K562 (cell line): ENCODE data around the gene NCOA1. TPM values are rescaled to one million over a fixed set of nuclear protein-coding genes. Genes with fewer than 3 reads are reported as not detected.

ENCODE experiments used
- ATAC-seq: fragments of 200-7000 bp; cut with Tn5 transposase; 3 replicates; pipeline ENCODE4 v1.9.1; 2020; ENCODE audit warnings: moderate library complexity
- BruUV-seq: library from RNA; stranded (reverse); fragments of 400-500 nt; replicated peaks from 2 replicates; lab custom pipeline; 2021; lab: Mats Ljungman, UMichigan
- CTCF ChIA-PET: fragments of 300-600 bp; formaldehyde crosslinking; extraction: SDS; loops from one replicate; lab custom pipeline; 2021; ENCODE audit warnings: low intra/inter-chr PET ratio; lab: Yijun Ruan, JAX
- POLR2A ChIA-PET: fragments of 300-600, 350-650 bp; sonication (Branson Sonifier 250); formaldehyde crosslinking; extraction: SDS; loops from one replicate; lab custom pipeline; 2021; ENCODE audit warnings: antibody characterized with exemption, inconsistent platforms; lab: Yijun Ruan, JAX
- DNase-seq, 4 experiments: peaks; one replicate each; pipeline versions ENCODE4 v3.0.0 to v3.0.0-alpha.2; 2011 to 2018; ENCODE audit warnings: low spot score in 3 of 4, mixed read lengths in 3 of 4; ENCODE audit errors: extremely low read depth in 1 of 4
- FAIRE-seq: peaks from 2 replicates; lab custom pipeline; 2011; peaks lifted over from hg19 to GRCh38; lab: Jason Lieb, UNC
- H2AFZ ChIP-seq: 2 replicates; pipeline ENCODE4 v1.6.0; 2011; ENCODE audit warnings: low read depth, low read length, control low read depth, inconsistent platforms
- H3K27ac ChIP-seq: fragments of 200-600 bp; 3 replicates; pipeline ENCODE4 v1.8.0; 2011; ENCODE audit warnings: low read depth, mild to moderate bottlenecking, control low read depth, inconsistent platforms, low read length, moderate library complexity, mixed read lengths; ENCODE audit errors: extremely low read depth
- H3K27me3 ChIP-seq, 2 experiments: fragments of 300-600 bp in 1 of 2; 2 replicates in 1 of 2; 3 replicates in 1 of 2; pipeline versions ENCODE4 v1.6.0 to v1.8.0; 2011; ENCODE audit warnings: inconsistent platforms in 2 of 2, low read length in 2 of 2, mild to moderate bottlenecking in 1 of 2, mixed read lengths in 1 of 2, moderate library complexity in 1 of 2; ENCODE audit not compliant: control insufficient read depth in 2 of 2, insufficient read depth in 2 of 2
- H3K36me3 ChIP-seq: fragments of 300-600 bp; 3 replicates; pipeline ENCODE4 v1.8.0; 2011; ENCODE audit warnings: mild to moderate bottlenecking, low read length, inconsistent platforms; ENCODE audit not compliant: control insufficient read depth, insufficient read depth
- H3K4me1 ChIP-seq, 2 experiments: fragments of 200-600 bp in 1 of 2; replicated peaks in 1 of 2; 2 replicates in 1 of 2; 3 replicates in 1 of 2; pipeline versions ENCODE4 v1.5.1 to v1.8.0; 2011; ENCODE audit warnings: inconsistent platforms in 2 of 2, low read length in 2 of 2, mild to moderate bottlenecking in 1 of 2, mixed read lengths in 1 of 2, moderate library complexity in 1 of 2; ENCODE audit not compliant: control insufficient read depth in 2 of 2, insufficient read depth in 2 of 2
- H3K4me2 ChIP-seq: 2 replicates; pipeline ENCODE4 v1.6.1; 2011; ENCODE audit warnings: low read length, control low read depth, inconsistent platforms, mixed read lengths; ENCODE audit not compliant: insufficient read depth
- H3K4me3 ChIP-seq: fragments of 200-600 bp; sonication (generic), shearing (Covaris generic); 2 replicates; pipeline ENCODE4 v1.5.1; 2016; ENCODE audit warnings: control low read depth, inconsistent platforms
- H3K79me2 ChIP-seq: fragments of 200-600 bp; 3 replicates; pipeline ENCODE4 v1.8.0; 2011; ENCODE audit warnings: low read length, inconsistent platforms; ENCODE audit not compliant: control insufficient read depth, insufficient read depth
- H3K9ac ChIP-seq, 2 experiments: 2 replicates each; pipeline versions ENCODE4 v1.6.0 to v1.6.1; 2011; ENCODE audit warnings: low read depth in 2 of 2, low read length in 2 of 2, control low read depth in 1 of 2, inconsistent platforms in 1 of 2, mild to moderate bottlenecking in 1 of 2, mixed read lengths in 1 of 2; ENCODE audit not compliant: insufficient read depth in 1 of 2
- H3K9me1 ChIP-seq: one replicate; pipeline ENCODE4 v1.6.0; 2011; ENCODE audit warnings: inconsistent platforms, mild to moderate bottlenecking, low read length, moderate library complexity; ENCODE audit not compliant: control insufficient read depth, insufficient read depth
- H3K9me3 ChIP-seq: replicated peaks from 2 replicates; pipeline ENCODE4 v1.5.1; 2011; ENCODE audit warnings: low read depth, low read length, inconsistent platforms; ENCODE audit not compliant: control insufficient read depth, insufficient read depth
- H4K20me1 ChIP-seq: replicated peaks from 2 replicates; pipeline ENCODE4 v1.6.1; 2011; ENCODE audit warnings: low read length, inconsistent platforms, mixed read lengths; ENCODE audit not compliant: control insufficient read depth, insufficient read depth
- CBX8 ChIP-seq: fragments of 200-600 bp; sonication (generic); IDR thresholded peaks from 2 replicates; pipeline ENCODE4 v1.6.1; 2012; ENCODE audit warnings: borderline replicate concordance, mixed run types, low read depth, mild to moderate bottlenecking, moderate library complexity, mixed read lengths, low read length, control low read depth, inconsistent platforms; ENCODE audit not compliant: poor library complexity, severe bottlenecking; ENCODE audit errors: extremely low read depth
- EP400 ChIP-seq: fragments of 450-650 bp; IDR thresholded peaks from 2 replicates; pipeline ENCODE4 v1.6.1; 2017; ENCODE audit warnings: antibody characterized with exemption, mild to moderate bottlenecking, moderate library complexity
- ESRRA ChIP-seq: fragments of 450-650 bp; IDR thresholded peaks from 2 replicates; pipeline ENCODE4 v1.6.1; 2014; ENCODE audit warnings: low read depth, mild to moderate bottlenecking, moderate library complexity, borderline replicate concordance
- GATAD2A ChIP-seq: fragments of 450-650 bp; IDR thresholded peaks from 2 replicates; pipeline ENCODE4 v1.6.1; 2017
- L3MBTL2 ChIP-seq: fragments of 450-650 bp; IDR thresholded peaks from 2 replicates; pipeline ENCODE4 v1.6.1; 2016; ENCODE audit warnings: mild to moderate bottlenecking, moderate library complexity
- MTA2 ChIP-seq: fragments of 450-650 bp; IDR thresholded peaks from 2 replicates; pipeline ENCODE4 v1.6.1; 2016; ENCODE audit warnings: low read depth
- NCOA4 ChIP-seq: fragments of 450-650 bp; IDR thresholded peaks from 2 replicates; pipeline ENCODE4 v1.6.1; 2018; ENCODE audit warnings: mild to moderate bottlenecking; ENCODE audit not compliant: partially characterized antibody
- NFXL1 ChIP-seq: fragments of 450-650 bp; formaldehyde crosslinking; IDR thresholded peaks from 2 replicates; pipeline ENCODE4 v1.4.0; 2021; ENCODE audit warnings: mild to moderate bottlenecking
- PYGO2 ChIP-seq: fragments of 450-650 bp; IDR thresholded peaks from 2 replicates; pipeline ENCODE4 v1.6.1; 2016; ENCODE audit warnings: mild to moderate bottlenecking, missing genetic modification characterization, moderate library complexity, missing compliant biosample characterization
- SMAD2 ChIP-seq: fragments of 150-350 bp; IDR thresholded peaks from 2 replicates; pipeline ENCODE4 v1.6.1; 2014; ENCODE audit warnings: low read depth, mild to moderate bottlenecking, low read length
- THRAP3 ChIP-seq: fragments of 450-650 bp; IDR thresholded peaks from 2 replicates; pipeline ENCODE4 v1.6.1; 2016; ENCODE audit warnings: mild to moderate bottlenecking, inconsistent platforms, borderline replicate concordance
- ZBTB17 ChIP-seq: fragments of 450-650 bp; formaldehyde crosslinking; IDR thresholded peaks from 2 replicates; pipeline ENCODE4 v1.4.0; 2020; ENCODE audit warnings: mild to moderate bottlenecking
- ZBTB8A ChIP-seq: fragments of 450-650 bp; IDR thresholded peaks from 2 replicates; pipeline ENCODE4 v1.6.1; 2018; ENCODE audit warnings: mild to moderate bottlenecking, moderate library complexity; ENCODE audit not compliant: partially characterized antibody
- ZNF165 ChIP-seq: fragments of 250-450 bp; sonication (Bioruptor Pico); IDR thresholded peaks from 2 replicates; pipeline ENCODE4 v1.4.0; 2020; ENCODE audit warnings: borderline replicate concordance
- ZNF197 ChIP-seq: fragments of 200-800 bp; sonication (Bioruptor generic); IDR thresholded peaks from 2 replicates; pipeline ENCODE4 v1.6.1; 2016; ENCODE audit warnings: low read depth, missing genetic modification characterization, missing compliant biosample characterization
- ZNF445 ChIP-seq: fragments of 250-450 bp; sonication (Bioruptor Pico); IDR thresholded peaks from 2 replicates; pipeline ENCODE4 v1.4.0; 2020; ENCODE audit warnings: low read depth, mild to moderate bottlenecking, moderate library complexity
- in situ Hi-C: fragments of 300-500 bp; cut with MboI; formaldehyde crosslinking; loops from 4 replicates; pipeline ENCODE4 v1.15.0; 2018; ENCODE audit warnings: inconsistent platforms, mixed read lengths
- intact Hi-C: fragments of 100-400 bp; cut with micrococcal nuclease; formaldehyde crosslinking; loops from 2 replicates; pipeline ENCODE4 v1.14.2; 2022
- polyA plus RNA-seq, 8 experiments: library from polyadenylated mRNA; depleted of rRNA in 4 of 8; stranded (reverse) in 5 of 8; unstranded in 3 of 8; fragments of >200 nt; fragmentation: Nextera tagmentation in 2 of 8; fragmentation: Illumina TruSeq in 1 of 8; extraction: Ambion mirVana in 2 of 8; extraction: Trizol in 1 of 8; gene quantifications; 2 replicates each; pipeline versions ENCODE4 v1.2.1 to v1.2.3, GENCODE V29; 2011 to 2014; ENCODE audit warnings: inconsistent platforms in 1 of 8, missing spikeins in 1 of 8
- total RNA-seq, 7 experiments: library from RNA; depleted of rRNA in 6 of 7; stranded (reverse); fragments of >200 nt in 6 of 7; fragmentation: Illumina TruSeq in 2 of 7; extraction: Trizol in 2 of 7; gene quantifications; 2 replicates each; pipeline versions ENCODE4 v1.2.1 to v1.2.3, GENCODE V29; 2011 to 2021; ENCODE audit warnings: low replicate concordance in 1 of 7
- TF ChIP-seq, protein P1 (sequence below): fragments of 450-650 bp; IDR thresholded peaks from one replicate; pipeline ENCODE4 v1.6.1; 2018; ENCODE audit warnings: mild to moderate bottlenecking, moderate library complexity; ENCODE audit not compliant: partially characterized antibody
- TF ChIP-seq, protein P2 (sequence below): sonication (generic); IDR thresholded peaks from 2 replicates; pipeline ENCODE4 v1.6.1; 2016
- TF ChIP-seq, protein P3 (sequence below): fragments of 250-450 bp; sonication (Bioruptor Pico); IDR thresholded peaks from 2 replicates; pipeline ENCODE4 v1.6.1; 2021; ENCODE audit warnings: mild to moderate bottlenecking
- TF ChIP-seq, protein P4 (sequence below): sonication (generic); formaldehyde crosslinking; IDR thresholded peaks from 2 replicates; pipeline ENCODE4 v1.8.1; 2022; ENCODE audit warnings: missing genetic modification reagents

The NCOA1 gene
- total and polyA plus RNA-seq, 9 of the 15 experiments (the other 6 are each of a cell fraction or from before 2014, with no cell fraction given), result 4.9 to 25.7 (median 17.0) TPM

DNA sequence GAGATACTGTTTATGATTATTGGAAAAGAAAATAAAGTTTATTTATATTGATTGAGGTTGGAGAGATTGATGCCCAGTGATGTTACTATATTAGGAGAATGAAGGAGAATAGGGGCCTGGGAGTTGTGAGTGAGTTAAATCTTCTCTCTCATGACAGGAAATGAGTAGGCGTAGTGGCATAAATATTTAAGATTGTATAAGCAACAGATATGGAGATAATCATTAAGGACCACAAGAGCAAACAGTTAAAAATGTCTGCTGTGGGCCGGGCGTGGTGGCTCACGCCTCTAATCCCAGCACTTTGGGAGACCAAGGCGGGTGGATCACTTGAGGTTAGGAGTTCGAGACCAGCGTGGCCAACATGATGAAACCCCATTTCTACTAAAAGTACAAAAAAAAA is 239.4 kb downstream of the NCOA1 start (continued):
- TF ChIP-seq, protein P1, sequence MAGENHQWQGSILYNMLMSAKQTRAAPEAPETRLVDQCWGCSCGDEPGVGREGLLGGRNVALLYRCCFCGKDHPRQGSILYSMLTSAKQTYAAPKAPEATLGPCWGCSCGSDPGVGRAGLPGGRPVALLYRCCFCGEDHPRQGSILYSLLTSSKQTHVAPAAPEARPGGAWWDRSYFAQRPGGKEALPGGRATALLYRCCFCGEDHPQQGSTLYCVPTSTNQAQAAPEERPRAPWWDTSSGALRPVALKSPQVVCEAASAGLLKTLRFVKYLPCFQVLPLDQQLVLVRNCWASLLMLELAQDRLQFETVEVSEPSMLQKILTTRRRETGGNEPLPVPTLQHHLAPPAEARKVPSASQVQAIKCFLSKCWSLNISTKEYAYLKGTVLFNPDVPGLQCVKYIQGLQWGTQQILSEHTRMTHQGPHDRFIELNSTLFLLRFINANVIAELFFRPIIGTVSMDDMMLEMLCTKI, result no peak
- TF ChIP-seq THRAP3 (no peak), ZBTB17 (CRISPR knock-in tag) (no peak), L3MBTL2 (no peak)
- TF ChIP-seq, protein P2, sequence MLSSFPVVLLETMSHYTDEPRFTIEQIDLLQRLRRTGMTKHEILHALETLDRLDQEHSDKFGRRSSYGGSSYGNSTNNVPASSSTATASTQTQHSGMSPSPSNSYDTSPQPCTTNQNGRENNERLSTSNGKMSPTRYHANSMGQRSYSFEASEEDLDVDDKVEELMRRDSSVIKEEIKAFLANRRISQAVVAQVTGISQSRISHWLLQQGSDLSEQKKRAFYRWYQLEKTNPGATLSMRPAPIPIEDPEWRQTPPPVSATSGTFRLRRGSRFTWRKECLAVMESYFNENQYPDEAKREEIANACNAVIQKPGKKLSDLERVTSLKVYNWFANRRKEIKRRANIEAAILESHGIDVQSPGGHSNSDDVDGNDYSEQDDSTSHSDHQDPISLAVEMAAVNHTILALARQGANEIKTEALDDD, result no peak

DNA sequence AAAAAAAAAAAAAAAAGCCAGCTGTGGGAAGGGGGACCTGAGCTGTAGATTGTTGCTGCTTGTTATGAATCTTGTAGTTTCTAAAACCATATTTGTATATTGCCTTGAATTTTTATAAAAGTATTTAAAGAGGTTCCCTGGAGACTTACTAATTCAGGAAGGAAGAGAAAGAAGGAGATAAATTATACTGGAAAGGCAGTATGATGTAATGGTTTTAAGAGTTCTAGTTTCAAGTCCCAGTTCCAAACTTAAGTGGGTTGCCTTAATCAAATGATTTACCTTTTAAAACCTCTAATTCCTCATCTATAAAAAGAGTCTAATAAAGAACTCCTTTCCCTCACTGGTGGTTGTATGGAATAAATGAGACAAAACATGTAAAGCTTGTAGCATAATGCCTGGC is 240.0 kb downstream of the NCOA1 start:
- BruUV-seq, result no TSS peak
- CTCF ChIA-PET, result no interaction called here
- Histone ChIP-seq H3K4me3 (no peak overlapping the region), H3K4me2 (no peak overlapping the region), H3K4me1 (no peaks in the 10 kb centered on the region), H3K27me3 (no peaks in the 10 kb centered on the region), H3K9me3 (no peaks in the 10 kb centered on the region), H3K9ac (no peak overlapping the region), H3K9me1 (no peaks in the 10 kb centered on the region), H4K20me1 (no peaks in the 10 kb centered on the region), H3K79me2 (no peaks in the 10 kb centered on the region), H2AFZ (no peak overlapping the region), H3K27ac (no peak overlapping the region), H3K36me3 (peaks cover 16% of the 10 kb centered on the region; the same call in 1 of the 3 replicates)
- no peak for ATAC-seq
- POLR2A ChIA-PET, result interaction anchor here (0.6 kb wide), 1 partner anchor 115 kb away, joined by 3 read pairs; no protein-coding TSS in a partner anchor
- in situ Hi-C loops, result no loop called here
- intact Hi-C loops, result no loop called here
- no peak for FAIRE-seq
- DNase-seq, result no peak
- TF ChIP-seq ZNF445 (CRISPR knock-in tag) (no peak), EP400 (no peak), ZNF197 (CRISPR knock-in tag) (no peak), ZNF165 (CRISPR knock-in tag) (no peak), SMAD2 (no peak), ZBTB8A (no peak), NCOA4 (no peak), CBX8 (no peak), MTA2 (no peak), ESRRA (no peak), GATAD2A (no peak), NFXL1 (CRISPR knock-in tag) (no peak), PYGO2 (tag) (no peak)
- TF ChIP-seq, protein P3, sequence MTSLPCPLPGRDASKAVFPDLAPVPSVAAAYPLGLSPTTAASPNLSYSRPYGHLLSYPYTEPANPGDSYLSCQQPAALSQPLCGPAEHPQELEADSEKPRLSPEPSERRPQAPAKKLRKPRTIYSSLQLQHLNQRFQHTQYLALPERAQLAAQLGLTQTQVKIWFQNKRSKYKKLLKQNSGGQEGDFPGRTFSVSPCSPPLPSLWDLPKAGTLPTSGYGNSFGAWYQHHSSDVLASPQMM (CRISPR knock-in tag), result no peak
- TF ChIP-seq, protein P4, sequence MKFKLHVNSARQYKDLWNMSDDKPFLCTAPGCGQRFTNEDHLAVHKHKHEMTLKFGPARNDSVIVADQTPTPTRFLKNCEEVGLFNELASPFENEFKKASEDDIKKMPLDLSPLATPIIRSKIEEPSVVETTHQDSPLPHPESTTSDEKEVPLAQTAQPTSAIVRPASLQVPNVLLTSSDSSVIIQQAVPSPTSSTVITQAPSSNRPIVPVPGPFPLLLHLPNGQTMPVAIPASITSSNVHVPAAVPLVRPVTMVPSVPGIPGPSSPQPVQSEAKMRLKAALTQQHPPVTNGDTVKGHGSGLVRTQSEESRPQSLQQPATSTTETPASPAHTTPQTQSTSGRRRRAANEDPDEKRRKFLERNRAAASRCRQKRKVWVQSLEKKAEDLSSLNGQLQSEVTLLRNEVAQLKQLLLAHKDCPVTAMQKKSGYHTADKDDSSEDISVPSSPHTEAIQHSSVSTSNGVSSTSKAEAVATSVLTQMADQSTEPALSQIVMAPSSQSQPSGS (CRISPR knock-in tag), result no peak
